ENCODE measurements around the gene PRDM10. TPM values are rescaled to one million over a fixed set of nuclear protein-coding genes. Genes with fewer than 3 reads are reported as not detected.

PRDM10 gene
- total RNA-seq, 1 experiment from 2014 or later: 7.7 TPM

DNA sequence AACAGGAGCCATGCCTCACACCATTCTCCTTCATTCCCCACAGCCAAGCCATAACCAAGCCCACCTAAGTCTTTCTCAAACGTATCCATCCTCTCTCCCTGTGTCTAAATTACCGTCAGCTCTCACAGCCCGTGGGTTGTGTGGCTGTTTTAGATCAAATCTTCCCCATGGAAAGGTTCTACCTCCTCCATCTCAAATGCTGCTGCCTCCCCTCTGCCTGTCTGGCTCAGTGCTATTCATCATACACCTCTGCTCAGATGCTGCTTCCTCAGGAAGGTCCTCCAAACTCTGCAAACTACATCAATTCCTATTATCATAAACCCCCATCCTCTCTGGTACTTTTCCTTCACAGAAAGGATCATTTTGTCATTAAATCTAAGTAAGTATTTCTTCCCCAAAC lies 122.3 kb downstream of the PRDM10 start:
- H3K79me2 ChIP-seq (ENCODE audit: insufficient read depth, low read length): no peaks in the 10 kb centered on the region
- no peak overlapping the region for H2AK5ac ChIP-seq (ENCODE audit: insufficient read length, low read length)
- H3K4me1 ChIP-seq (ENCODE audit: insufficient read depth, low read length): no peaks in the 10 kb centered on the region
- H3K23me2 ChIP-seq (ENCODE audit: insufficient read length, low read depth, low read length, poor library complexity, severe bottlenecking): no peaks in the 10 kb centered on the region
- no peak overlapping the region for H3K23ac ChIP-seq (ENCODE audit: insufficient read length, low read depth, low read length)
- Mint-ChIP-seq H3K9me3 (no peaks in the 10 kb centered on the region), H3K4me3 (no peak overlapping the region), H3K27me3 (ENCODE audit: low read depth) (no peaks in the 10 kb centered on the region), H3K4me1 (no peaks in the 10 kb centered on the region), H3K27ac (0 out of 7 replicates have a peak overlapping the region, but pooled peaks of 1 of the 3 experiments have one; percentile 23), H3K36me3 (ENCODE audit: insufficient read depth in 1 of 3, low read depth in 3 of 3) (peaks cover 46 to 96% (median 92%) of the 10 kb centered on the region in 3 experiments)
- H4K8ac ChIP-seq (replicated peaks; ENCODE audit: insufficient read length, low read depth, low read length): no peak overlapping the region
- H2BK15ac ChIP-seq (ENCODE audit: low read depth, low read length): no peak overlapping the region
- no peak overlapping the region for H3K9ac ChIP-seq (ENCODE audit: extremely low read depth, insufficient read length, low read length)
- no peaks in the 10 kb centered on the region for H3K9me3 ChIP-seq (ENCODE audit: control insufficient read depth, low read depth, low read length)
- TF ChIP-seq, protein P1, sequence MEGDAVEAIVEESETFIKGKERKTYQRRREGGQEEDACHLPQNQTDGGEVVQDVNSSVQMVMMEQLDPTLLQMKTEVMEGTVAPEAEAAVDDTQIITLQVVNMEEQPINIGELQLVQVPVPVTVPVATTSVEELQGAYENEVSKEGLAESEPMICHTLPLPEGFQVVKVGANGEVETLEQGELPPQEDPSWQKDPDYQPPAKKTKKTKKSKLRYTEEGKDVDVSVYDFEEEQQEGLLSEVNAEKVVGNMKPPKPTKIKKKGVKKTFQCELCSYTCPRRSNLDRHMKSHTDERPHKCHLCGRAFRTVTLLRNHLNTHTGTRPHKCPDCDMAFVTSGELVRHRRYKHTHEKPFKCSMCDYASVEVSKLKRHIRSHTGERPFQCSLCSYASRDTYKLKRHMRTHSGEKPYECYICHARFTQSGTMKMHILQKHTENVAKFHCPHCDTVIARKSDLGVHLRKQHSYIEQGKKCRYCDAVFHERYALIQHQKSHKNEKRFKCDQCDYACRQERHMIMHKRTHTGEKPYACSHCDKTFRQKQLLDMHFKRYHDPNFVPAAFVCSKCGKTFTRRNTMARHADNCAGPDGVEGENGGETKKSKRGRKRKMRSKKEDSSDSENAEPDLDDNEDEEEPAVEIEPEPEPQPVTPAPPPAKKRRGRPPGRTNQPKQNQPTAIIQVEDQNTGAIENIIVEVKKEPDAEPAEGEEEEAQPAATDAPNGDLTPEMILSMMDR (conservative IDR thresholded peaks at IDR 0.05): no peak
- H3T11ph ChIP-seq (ENCODE audit: low read length): no peak overlapping the region
- no peak overlapping the region for H4K91ac ChIP-seq (ENCODE audit: insufficient read length, low read depth, low read length)
- H3K4ac ChIP-seq (ENCODE audit: low read depth, low read length): no peak overlapping the region
- H2AFZ ChIP-seq (ENCODE audit: low read length): no peak overlapping the region
- H3K14ac ChIP-seq (ENCODE audit: insufficient read depth, low read length): no peak overlapping the region
- H4K20me1 ChIP-seq (ENCODE audit: control insufficient read depth, insufficient read depth, insufficient read length): no peaks in the 10 kb centered on the region
- no peak for DNase-seq
- no peak overlapping the region for H3K27ac ChIP-seq (ENCODE audit: insufficient read length, low read depth, low read length)
- H4K5ac ChIP-seq (ENCODE audit: insufficient read length, low read depth, low read length): no peak overlapping the region
- H3K4me2 ChIP-seq (ENCODE audit: insufficient read depth, insufficient read length, low read length): no peak overlapping the region
- no peak overlapping the region for H2BK120ac ChIP-seq (ENCODE audit: low read depth, low read length, poor library complexity, severe bottlenecking)
- H3K56ac ChIP-seq (ENCODE audit: insufficient read length, low read depth, low read length): no peak overlapping the region
- no peak overlapping the region for H2BK12ac ChIP-seq (ENCODE audit: insufficient read length, low read depth, low read length)
- no peaks in the 10 kb centered on the region for H3K79me1 ChIP-seq (ENCODE audit: insufficient read depth, low read depth, low read length, poor library complexity, severe bottlenecking)
- WGBS (ENCODE audit: extremely low coverage, insufficient read length, low lambda C conversion rate): no CpG with 5 or more reads among the region's 3 CpGs
- no peak overlapping the region for H3K18ac ChIP-seq (ENCODE audit: insufficient read length, low read depth, low read length)
- no peak overlapping the region for H2BK20ac ChIP-seq (ENCODE audit: low read depth, low read length, poor library complexity, severe bottlenecking)
- no peak overlapping the region for H2BK5ac ChIP-seq (ENCODE audit: insufficient read length, low read length)
- H3K27me3 ChIP-seq (ENCODE audit: insufficient read depth, low read length): no peaks in the 10 kb centered on the region

Data from H9 (cell line).